ENCODE measurements around the gene DGKB. TPM values are rescaled to one million over a fixed set of nuclear protein-coding genes. Genes with fewer than 3 reads are reported as not detected.
A peak's percentile ranks its signal among the peaks of the same experiment; 100 is the strongest.

DGKB gene
- total and polyA plus RNA-seq, 2 donors (not counting 1 experiment from before 2014, with no cell fraction given): 0.31 TPM; not detected in 1

GRCh38 chr7:14457568-14458453 is 444.7 kb downstream of the DGKB start:
- Histone ChIP-seq H3K9me3 (ENCODE audit: control insufficient read depth, insufficient read depth, low read depth, low read length) (no peaks in the 10 kb centered on the region), H3K4me1 (ENCODE audit: control insufficient read depth, extremely low read depth, insufficient read depth, low read length) (no peaks in the 10 kb centered on the region), H3K27ac (ENCODE audit: insufficient read depth, low read length) (no peak overlapping the region), H3K9ac (ENCODE audit: insufficient read depth, low read length) (no peak overlapping the region), H2AFZ (ENCODE audit: low read length) (no peak overlapping the region), H3K79me2 (ENCODE audit: control insufficient read depth, insufficient read depth, low read length) (no peaks in the 10 kb centered on the region), H4K20me1 (ENCODE audit: control insufficient read depth, extremely low read depth, insufficient read depth, low read length) (no peaks in the 10 kb centered on the region), H3K4me2 (ENCODE audit: extremely low read depth, insufficient read depth, low read length) (peak overlapping the region; percentile 48), H3K36me3 (ENCODE audit: control insufficient read depth, insufficient read depth, low read length) (no peaks in the 10 kb centered on the region), H3K27me3 (ENCODE audit: control insufficient read depth, insufficient read depth, low read length) (no peaks in the 10 kb centered on the region), H3K4me3 (replicated peaks in 1 of 4; ENCODE audit: control extremely low read depth in 1 of 4, insufficient read depth in 1 of 4, low read depth in 3 of 4, low read length in 4 of 4) (peak overlapping the region in 1 of 4 experiments; percentile 47)
- peak; percentile 72 to 93 for DNase-seq (ENCODE audit: low read depth in 2 of 2)
- TF ChIP-seq EZH2 (IDR thresholded peaks at IDR 0.05; ENCODE audit: low read length, missing control alignments) (no peak), CTCF (conservative IDR thresholded peaks at IDR 0.05 in 1 of 2, IDR thresholded peaks at IDR 0.05 in 1 of 2; ENCODE audit: low read depth in 1 of 2, low read length in 2 of 2) (peak; percentile 80)

GRCh38 chr7:14449291-14449690 is 453.3 kb downstream of the DGKB start:
- Histone ChIP-seq H3K79me2 (ENCODE audit: control insufficient read depth, insufficient read depth, low read length) (no peaks in the 10 kb centered on the region), H2AFZ (ENCODE audit: low read length) (no peak overlapping the region), H3K4me1 (ENCODE audit: control insufficient read depth, extremely low read depth, insufficient read depth, low read length) (no peaks in the 10 kb centered on the region), H3K27me3 (ENCODE audit: control insufficient read depth, insufficient read depth, low read length) (no peaks in the 10 kb centered on the region), H3K9ac (ENCODE audit: insufficient read depth, low read length) (no peak overlapping the region), H3K36me3 (ENCODE audit: control insufficient read depth, insufficient read depth, low read length) (no peaks in the 10 kb centered on the region), H3K27ac (ENCODE audit: insufficient read depth, low read length) (no peak overlapping the region), H3K4me3 (replicated peaks in 1 of 4; ENCODE audit: control extremely low read depth in 1 of 4, insufficient read depth in 1 of 4, low read depth in 3 of 4, low read length in 4 of 4) (no peak overlapping the region), H3K4me2 (ENCODE audit: extremely low read depth, insufficient read depth, low read length) (no peak overlapping the region), H3K9me3 (ENCODE audit: control insufficient read depth, insufficient read depth, low read depth, low read length) (no peaks in the 10 kb centered on the region), H4K20me1 (ENCODE audit: control insufficient read depth, extremely low read depth, insufficient read depth, low read length) (no peaks in the 10 kb centered on the region)
- TF ChIP-seq EZH2 (IDR thresholded peaks at IDR 0.05; ENCODE audit: low read length, missing control alignments): no peak
- TF ChIP-seq CTCF (conservative IDR thresholded peaks at IDR 0.05 in 1 of 2, IDR thresholded peaks at IDR 0.05 in 1 of 2; ENCODE audit: low read depth in 1 of 2, low read length in 2 of 2): no peak
- DNase-seq (ENCODE audit: low read depth in 2 of 2): no peak

DNA sequence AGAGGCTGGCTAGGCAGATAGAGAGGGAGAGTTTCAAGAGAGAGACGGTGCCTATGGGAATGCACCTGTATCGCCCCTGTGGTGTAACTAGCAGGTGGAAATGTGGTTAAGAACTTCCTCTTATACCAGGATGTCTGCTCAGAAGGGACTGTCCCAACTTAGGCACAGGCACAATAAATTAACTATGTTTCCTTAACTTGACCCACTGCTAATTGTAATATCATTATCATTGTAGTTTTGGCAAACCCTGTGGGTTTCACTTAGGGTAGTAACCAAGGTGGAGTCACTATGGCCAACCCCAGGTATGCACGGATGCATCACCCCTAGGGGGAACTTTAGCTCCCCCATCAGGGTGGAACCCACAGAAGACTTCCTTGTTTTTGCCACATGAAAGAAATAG is 455.7 kb downstream of the DGKB start:
- H3K27me3 ChIP-seq (ENCODE audit: control insufficient read depth, insufficient read depth, low read length): no peaks in the 10 kb centered on the region
- no peak overlapping the region for H3K4me2 ChIP-seq (ENCODE audit: extremely low read depth, insufficient read depth, low read length)
- H3K4me3 ChIP-seq (replicated peaks in 1 of 4; ENCODE audit: control extremely low read depth in 1 of 4, insufficient read depth in 1 of 4, low read depth in 3 of 4, low read length in 4 of 4): no peak overlapping the region
- DNase-seq (ENCODE audit: low read depth in 2 of 2): no peak
- TF ChIP-seq EZH2 (IDR thresholded peaks at IDR 0.05; ENCODE audit: low read length, missing control alignments): no peak
- no peak for TF ChIP-seq CTCF (conservative IDR thresholded peaks at IDR 0.05 in 1 of 2, IDR thresholded peaks at IDR 0.05 in 1 of 2; ENCODE audit: low read depth in 1 of 2, low read length in 2 of 2)
- H4K20me1 ChIP-seq (ENCODE audit: control insufficient read depth, extremely low read depth, insufficient read depth, low read length): no peaks in the 10 kb centered on the region
- no peak overlapping the region for H3K27ac ChIP-seq (ENCODE audit: insufficient read depth, low read length)
- H3K9me3 ChIP-seq (ENCODE audit: control insufficient read depth, insufficient read depth, low read depth, low read length): no peaks in the 10 kb centered on the region
- no peak overlapping the region for H3K9ac ChIP-seq (ENCODE audit: insufficient read depth, low read length)
- no peak overlapping the region for H2AFZ ChIP-seq (ENCODE audit: low read length)
- H3K36me3 ChIP-seq (ENCODE audit: control insufficient read depth, insufficient read depth, low read length): no peaks in the 10 kb centered on the region
- H3K79me2 ChIP-seq (ENCODE audit: control insufficient read depth, insufficient read depth, low read length): no peaks in the 10 kb centered on the region
- no peaks in the 10 kb centered on the region for H3K4me1 ChIP-seq (ENCODE audit: control insufficient read depth, extremely low read depth, insufficient read depth, low read length)
